H1 (cell line): Measurements from ENCODE around the gene KCNIP3. TPM values are rescaled to one million over a fixed set of nuclear protein-coding genes. Genes with fewer than 3 reads are reported as not detected.

Experiments
- CTCF ChIA-PET: fragments of 300-600 bp; sonication (Branson Sonifier 250); formaldehyde crosslinking; loops from one replicate; lab custom pipeline; 2021; ENCODE audit not compliant: partially characterized antibody; lab: Charles Lee
- POLR2A ChIA-PET: fragments of 300-600 bp; sonication (Branson Sonifier 250); formaldehyde crosslinking; loops from one replicate; lab custom pipeline; 2021; ENCODE audit warnings: inconsistent platforms; ENCODE audit not compliant: partially characterized antibody; lab: Charles Lee
- DNase-seq, 2 experiments: peaks; one replicate each; pipeline versions ENCODE4 v3.0.0 to v3.0.0-alpha.2; 2010 to 2022; ENCODE audit warnings: low spot score in 2 of 2, low read depth in 1 of 2, mixed read lengths in 1 of 2
- FAIRE-seq: peaks from 2 replicates; lab custom pipeline; 2011; peaks lifted over from hg19 to GRCh38; lab: Jason Lieb, UNC
- H2AFZ ChIP-seq: 2 replicates; pipeline ENCODE4 v1.8.1; 2012; ENCODE audit warnings: low read length, inconsistent platforms
- H2AK5ac ChIP-seq: 2 replicates; pipeline ENCODE4 v1.6.1; 2013; ENCODE audit warnings: low read depth, low read length
- H2BK120ac ChIP-seq: replicated peaks from 2 replicates; pipeline ENCODE3; 2013; ENCODE audit warnings: low read depth, low read length, inconsistent platforms
- H2BK12ac ChIP-seq: 2 replicates; pipeline ENCODE4 v1.6.1; 2013; ENCODE audit warnings: low read depth, low read length
- H2BK15ac ChIP-seq: 2 replicates; pipeline ENCODE4 v1.6.1; 2013; ENCODE audit warnings: low read length
- H2BK20ac ChIP-seq: 2 replicates; pipeline ENCODE4 v1.6.1; 2013; ENCODE audit warnings: low read length
- H2BK5ac ChIP-seq: 2 replicates; pipeline ENCODE4 v1.6.1; 2013; ENCODE audit warnings: low read depth, low read length
- H3K14ac ChIP-seq: 2 replicates; pipeline ENCODE4 v1.6.1; 2013; ENCODE audit warnings: inconsistent platforms; ENCODE audit not compliant: insufficient read length
- H3K18ac ChIP-seq: 2 replicates; pipeline ENCODE4 v1.6.1; 2013; ENCODE audit warnings: low read length; ENCODE audit errors: extremely low read depth
- H3K23ac ChIP-seq: 2 replicates; pipeline ENCODE4 v1.6.1; 2013; ENCODE audit warnings: inconsistent platforms; ENCODE audit not compliant: insufficient read length
- H3K23me2 ChIP-seq: 2 replicates; pipeline ENCODE4 v1.6.1; 2013; ENCODE audit warnings: low read depth, low read length
- H3K27ac ChIP-seq: 2 replicates; pipeline ENCODE4 v1.6.1; 2011; ENCODE audit warnings: low read depth, low read length, inconsistent platforms
- H3K27me3 ChIP-seq, 4 experiments: replicated peaks in 1 of 4; 1 replicate in 1 of 4; 2 replicates in 3 of 4; pipeline versions ENCODE4 v1.6.1 to v1.8.1; 2011 to 2013; ENCODE audit warnings: low read length in 3 of 4, mild to moderate bottlenecking in 3 of 4, inconsistent platforms in 2 of 4, mixed read lengths in 2 of 4, moderate library complexity in 1 of 4; ENCODE audit not compliant: control insufficient read depth in 3 of 4, insufficient read depth in 3 of 4; ENCODE audit errors: extremely low read depth in 1 of 4
- H3K36me3 ChIP-seq, 4 experiments: 2 replicates each; pipeline versions ENCODE4 v1.6.1 to v1.8.1; 2011 to 2013; ENCODE audit warnings: mild to moderate bottlenecking in 4 of 4, low read length in 3 of 4, moderate library complexity in 2 of 4, control low read depth in 1 of 4, inconsistent platforms in 1 of 4; ENCODE audit not compliant: insufficient read depth in 4 of 4, control insufficient read depth in 2 of 4
- H3K4ac ChIP-seq: replicated peaks from 2 replicates; pipeline ENCODE3; 2013; ENCODE audit warnings: low read length, low read depth, mixed read lengths, inconsistent platforms; ENCODE audit not compliant: insufficient read length
- H3K4me1 ChIP-seq, 4 experiments: replicated peaks in 1 of 4; 1 replicate in 1 of 4; 2 replicates in 3 of 4; pipeline versions ENCODE4 v1.6.1 to v1.8.1; 2011 to 2013; ENCODE audit warnings: low read length in 3 of 4, inconsistent platforms in 2 of 4, mixed read lengths in 1 of 4; ENCODE audit not compliant: insufficient read depth in 4 of 4, control insufficient read depth in 3 of 4
- H3K4me2 ChIP-seq, 2 experiments: 2 replicates each; pipeline versions ENCODE4 v1.6.1 to v1.8.1; 2011 to 2013; ENCODE audit warnings: low read depth in 2 of 2, low read length in 2 of 2, control low read depth in 1 of 2, inconsistent platforms in 1 of 2, mild to moderate bottlenecking in 1 of 2; ENCODE audit not compliant: insufficient read depth in 1 of 2
- H3K4me3 ChIP-seq, 4 experiments: fragments of 200-600, 300-600 bp in 1 of 4; sonication (generic), shearing (Covaris generic), sonication (Bioruptor Twin) in 1 of 4; 2 replicates each; pipeline versions ENCODE4 v1.5.1 to v1.8.1; 2011 to 2016; ENCODE audit warnings: low read length in 4 of 4, low read depth in 3 of 4, control low read depth in 2 of 4, inconsistent platforms in 2 of 4, mild to moderate bottlenecking in 2 of 4, mixed read lengths in 1 of 4, moderate library complexity in 1 of 4; ENCODE audit not compliant: insufficient read depth in 2 of 4; ENCODE audit errors: extremely low read depth in 1 of 4
- H3K56ac ChIP-seq: replicated peaks from 2 replicates; pipeline ENCODE3; 2013; ENCODE audit warnings: low read depth, mild to moderate bottlenecking, mixed read lengths, low read length, inconsistent platforms; ENCODE audit not compliant: insufficient read length
- H3K79me1 ChIP-seq: 2 replicates; pipeline ENCODE4 v1.6.1; 2013; ENCODE audit warnings: low read depth, low read length, control low read depth
- H3K79me2 ChIP-seq, 2 experiments: 2 replicates each; pipeline versions ENCODE4 v1.6.1 to v1.8.1; 2012 to 2013; ENCODE audit warnings: low read length in 2 of 2, mild to moderate bottlenecking in 2 of 2, inconsistent platforms in 1 of 2; ENCODE audit not compliant: insufficient read depth in 2 of 2, control insufficient read depth in 1 of 2
- H3K9ac ChIP-seq, 4 experiments: replicated peaks in 1 of 4; 1 replicate in 1 of 4; 2 replicates in 3 of 4; pipeline versions ENCODE4 v1.6.1 to v1.8.1; 2011 to 2013; ENCODE audit warnings: low read depth in 3 of 4, low read length in 3 of 4, control low read depth in 2 of 4, mild to moderate bottlenecking in 2 of 4, moderate library complexity in 2 of 4, inconsistent platforms in 1 of 4; ENCODE audit errors: extremely low read depth in 1 of 4
- H3K9me3 ChIP-seq, 2 experiments: 2 replicates each; pipeline versions ENCODE4 v1.6.1 to v1.8.1; 2012 to 2013; ENCODE audit warnings: mild to moderate bottlenecking in 2 of 2, moderate library complexity in 2 of 2, control low read depth in 1 of 2, inconsistent platforms in 1 of 2, low read depth in 1 of 2, low read length in 1 of 2, mixed read lengths in 1 of 2; ENCODE audit not compliant: insufficient read depth in 2 of 2
- H4K20me1 ChIP-seq, 2 experiments: replicated peaks in 1 of 2; 2 replicates each; pipeline versions ENCODE3 to v1.8.1; 2011 to 2013; ENCODE audit warnings: inconsistent platforms in 2 of 2, low read length in 2 of 2, mild to moderate bottlenecking in 1 of 2; ENCODE audit not compliant: insufficient read depth in 2 of 2, control insufficient read depth in 1 of 2
- H4K5ac ChIP-seq: 2 replicates; pipeline ENCODE4 v1.6.1; 2013; ENCODE audit warnings: low read length, low read depth, mixed read lengths, inconsistent platforms; ENCODE audit not compliant: insufficient read length
- H4K8ac ChIP-seq: 2 replicates; pipeline ENCODE4 v1.8.0; 2013; ENCODE audit warnings: mild to moderate bottlenecking, moderate library complexity, low read length, inconsistent platforms; ENCODE audit not compliant: insufficient read depth; ENCODE audit errors: extremely low read depth
- H4K91ac ChIP-seq: replicated peaks from 2 replicates; pipeline ENCODE3; 2013; ENCODE audit warnings: low read length, mixed read lengths, inconsistent platforms; ENCODE audit not compliant: insufficient read length
- GTF2F1 ChIP-seq: IDR thresholded peaks from 2 replicates; pipeline ENCODE4 v1.6.1; 2012; ENCODE audit warnings: low read depth, low read length, improper control_type of control experiment, borderline replicate concordance
- SIN3A ChIP-seq, 2 experiments: IDR thresholded peaks in 1 of 2; conservative IDR thresholded peaks in 1 of 2; 2 replicates each; pipeline ENCODE4 v1.6.1; 2011 to 2012; ENCODE audit warnings: low read length in 2 of 2, improper control_type of control experiment in 1 of 2, low read depth in 1 of 2, mild to moderate bottlenecking in 1 of 2
- SIRT6 ChIP-seq: IDR thresholded peaks from one replicate; pipeline ENCODE4 v1.7.1; 2012; ENCODE audit warnings: low read length, inconsistent platforms
- SIX5 ChIP-seq: IDR thresholded peaks from 2 replicates; pipeline ENCODE4 v1.6.1; 2011; ENCODE audit warnings: mild to moderate bottlenecking, low read depth, low read length
- SRF ChIP-seq: IDR thresholded peaks from 2 replicates; pipeline ENCODE4 v1.6.1; 2011; ENCODE audit warnings: mild to moderate bottlenecking, low read depth, low read length, moderate library complexity
- WGBS, 2 experiments: shearing (Covaris generic) in 1 of 2; methylation state at CpG; one replicate each; pipeline versions ENCODE4 v1.1.6 to v1.1.7; 2013 to 2015; ENCODE audit warnings: low lambda C conversion rate in 2 of 2, mixed read lengths in 2 of 2, inconsistent platforms in 1 of 2, low coverage in 1 of 2, missing lambda C conversion rate in 1 of 2; ENCODE audit not compliant: insufficient replicate concordance in 2 of 2, insufficient coverage in 1 of 2, insufficient read length in 1 of 2; ENCODE audit errors: extremely low coverage in 1 of 2, missing lambda C conversion rate in 1 of 2; 5-methylcytosine and 5-hydroxymethylcytosine counted together
- polyA plus RNA-seq, 7 experiments: library from polyadenylated mRNA; depleted of rRNA in 3 of 7; stranded (reverse) in 5 of 7; unstranded in 2 of 7; fragments of >200 nt in 5 of 7; fragments of 200-250 nt in 2 of 7; gene quantifications; 1 replicate in 5 of 7; 2 replicates in 1 of 7; 4 replicates in 1 of 7; pipeline versions ENCODE4 v1.2.1 to v1.2.3, GENCODE V29; 2011 to 2013; ENCODE audit warnings: missing spikeins in 2 of 7, mixed read lengths in 2 of 7
- total RNA-seq: library from RNA; stranded (reverse); fragmentation: NEBNext Ultra II Directional; extraction: Animal tissue kit (Norgen Biotek cat#: 25700); gene quantifications from 2 replicates; pipeline ENCODE4 v1.2.1, GENCODE V29; 2021

The KCNIP3 gene
- total and polyA plus RNA-seq, 2 of the 8 experiments (the other 6 are each of a cell fraction or from before 2014, with no cell fraction given), result 0.33 to 1.9 TPM

GRCh38 chr2:95344656-95345055 is 47.5 kb downstream of the KCNIP3 start:
- TF ChIP-seq GTF2F1 (no peak), SIX5 (no peak), SIRT6 (no peak), SRF (no peak), SIN3A (conservative IDR thresholded peaks at IDR 0.05 in 1 of 2, IDR thresholded peaks at IDR 0.05 in 1 of 2; ENCODE audit: low read depth in 1 of 2, low read length in 2 of 2) (no peak)
- TF ChIP-seq, all 59 proteins: peak for 0
- Histone ChIP-seq H4K5ac (no peak overlapping the region), H3K4ac (no peak overlapping the region), H3K4me2 (no peak overlapping the region; a peak in 1 of 4 replicates), H3K4me3 (no peak overlapping the region), H3K9ac (no peak overlapping the region), H4K91ac (no peak overlapping the region), H3K79me1 (no peaks in the 10 kb centered on the region), H3K27ac (no peak overlapping the region), H2BK15ac (no peak overlapping the region), H4K20me1 (peaks cover 0 to 7% of the 10 kb centered on the region in 2 experiments), H3K27me3 (peaks cover 31 to 53% (median 42%) of the 10 kb centered on the region in 4 experiments), H4K8ac (no peak overlapping the region), H2AFZ (no peak overlapping the region), H3K18ac (no peak overlapping the region), H3K9me3 (peaks cover 22 to 37% of the 10 kb centered on the region in 2 experiments; a peak in 3 of 4 replicates), H2BK12ac (no peak overlapping the region), H3K23ac (no peak overlapping the region), H2BK20ac (no peak overlapping the region), H3K79me2 (no peaks in the 10 kb centered on the region), H2BK5ac (no peak overlapping the region), H3K23me2 (peaks cover 5% of the 10 kb centered on the region; the same call in 1 of the 2 replicates), H3K56ac (no peak overlapping the region), H3K4me1 (peaks cover 0 to 2% (median 0%) of the 10 kb centered on the region in 4 experiments; a peak in 2 of 7 replicates), H2AK5ac (no peak overlapping the region), H2BK120ac (no peak overlapping the region), H3K36me3 (no peaks in the 10 kb centered on the region; a peak in 1 of 8 replicates), H3K14ac (no peak overlapping the region)
- FAIRE-seq, result no peak
- 54% methylated on average over 4 of the region's 4 CpGs; no CpG with 5 or more reads in 1 of the 2 experiments for WGBS, 2 experiments
- no peak for DNase-seq
- POLR2A ChIA-PET, result no interaction called here
- CTCF ChIA-PET, result interaction anchor here (1.0 to 2.3 kb wide), 5 partner anchors 8 to 171 kb away, joined by 3 to 7 read pairs (median 4); no protein-coding TSS in a partner anchor
